WERI-Rb-1 (cell line): ENCODE results near the gene C1QTNF2.

ENCODE experiments used
- DNase-seq: peaks from one replicate; pipeline ENCODE4 v3.0.0-alpha.2; 2020
- H3K27ac ChIP-seq: fragments of 250-450 bp; sonication (Bioruptor Pico); 2 replicates; pipeline ENCODE4 v1.5.1; 2020; ENCODE audit warnings: mild to moderate bottlenecking, moderate library complexity
- H3K27me3 ChIP-seq: fragments of 250-450 bp; sonication (Bioruptor Pico); 2 replicates; pipeline ENCODE4 v1.5.1; 2021; ENCODE audit warnings: mild to moderate bottlenecking, low read depth, moderate library complexity; ENCODE audit not compliant: insufficient read depth, severe bottlenecking
- H3K36me3 ChIP-seq: fragments of 250-450 bp; sonication (Bioruptor Pico); 2 replicates; pipeline ENCODE4 v1.5.1; 2020; ENCODE audit warnings: mild to moderate bottlenecking, moderate library complexity
- H3K4me3 ChIP-seq: 2 replicates; pipeline ENCODE4 v1.5.1; 2011; ENCODE audit warnings: low read depth, mild to moderate bottlenecking, control low read depth, low read length
- H3K9me3 ChIP-seq: fragments of 250-450 bp; sonication (Bioruptor Pico); 2 replicates; pipeline ENCODE4 v1.5.1; 2021; ENCODE audit warnings: mild to moderate bottlenecking, moderate library complexity; ENCODE audit not compliant: severe bottlenecking
- CTCF ChIP-seq: IDR thresholded peaks from 2 replicates; pipeline ENCODE4 v1.5.1; 2011; ENCODE audit warnings: low read depth, mild to moderate bottlenecking, control low read depth, inconsistent platforms, low read length

C1QTNF2 gene

GRCh38 chr5:160325716-160326115 is 44.7 kb downstream of the C1QTNF2 start:
- H3K36me3 ChIP-seq, result no peaks in the 10 kb centered on the region
- no peak for TF ChIP-seq CTCF
- no peak overlapping the region for H3K4me3 ChIP-seq
- no peaks in the 10 kb centered on the region for H3K27me3 ChIP-seq
- no peaks in the 10 kb centered on the region for H3K9me3 ChIP-seq
- DNase-seq, result no peak
- H3K27ac ChIP-seq, result no peak overlapping the region

GRCh38 chr5:160324886-160325285 is 45.5 kb downstream of the C1QTNF2 start:
- no peaks in the 10 kb centered on the region for H3K9me3 ChIP-seq
- H3K27ac ChIP-seq, result no peak overlapping the region
- H3K27me3 ChIP-seq, result no peaks in the 10 kb centered on the region
- no peak overlapping the region for H3K4me3 ChIP-seq
- no peaks in the 10 kb centered on the region for H3K36me3 ChIP-seq
- TF ChIP-seq CTCF, result no peak
- DNase-seq, result no peak

- no peaks in the 10 kb centered on the region for H3K9me3 ChIP-seq
- H3K27me3 ChIP-seq, result no peaks in the 10 kb centered on the region
- no peak overlapping the region for H3K27ac ChIP-seq
- no peaks in the 10 kb centered on the region for H3K36me3 ChIP-seq
- TF ChIP-seq CTCF, result no peak
- no peak overlapping the region for H3K4me3 ChIP-seq
- DNase-seq, result no peak
Measured at GRCh38 chr5:160318409-160318808, 52.0 kb downstream of the C1QTNF2 start.

- TF ChIP-seq CTCF, result no peak
- H3K9me3 ChIP-seq, result no peaks in the 10 kb centered on the region
- H3K27me3 ChIP-seq, result no peaks in the 10 kb centered on the region
- H3K36me3 ChIP-seq, result no peaks in the 10 kb centered on the region
- no peak for DNase-seq
- H3K27ac ChIP-seq, result no peak overlapping the region
- H3K4me3 ChIP-seq, result no peak overlapping the region
Measured at GRCh38 chr5:160317434-160317833, 53.0 kb downstream of the C1QTNF2 start.

GRCh38 chr5:160315968-160316367 is 54.5 kb downstream of the C1QTNF2 start:
- no peak overlapping the region for H3K27ac ChIP-seq

More at GRCh38 chr5:160315968-160316367, 54.5 kb downstream of the C1QTNF2 start:
- Histone ChIP-seq H3K9me3 (no peaks in the 10 kb centered on the region), H3K36me3 (no peaks in the 10 kb centered on the region), H3K4me3 (no peak overlapping the region), H3K27me3 (no peaks in the 10 kb centered on the region)
- no peak for TF ChIP-seq CTCF
- DNase-seq, result no peak
